ENCODE measurements around the gene RNF144A.

- TF ChIP-seq ZNF219 (CRISPR knock-in tag; IDR thresholded peaks at IDR 0.05; ENCODE audit: borderline replicate concordance) (no peak), CREM (CRISPR knock-in tag; IDR thresholded peaks at IDR 0.05) (no peak), ZBTB21 (CRISPR knock-in tag; IDR thresholded peaks at IDR 0.05; ENCODE audit: borderline replicate concordance) (no peak), CTCF (IDR thresholded peaks at IDR 0.05) (no peak), ATF3 (CRISPR knock-in tag; conservative IDR thresholded peaks at IDR 0.05) (no peak), ETV6 (CRISPR knock-in tag; IDR thresholded peaks at IDR 0.05) (no peak), IRF2 (CRISPR knock-in tag; IDR thresholded peaks at IDR 0.05; ENCODE audit: borderline replicate concordance, low read depth) (no peak), FOXP1 (CRISPR knock-in tag; IDR thresholded peaks at IDR 0.05; ENCODE audit: borderline replicate concordance) (no peak), NFE2L1 (CRISPR knock-in tag; IDR thresholded peaks at IDR 0.05) (no peak), ZNF423 (CRISPR knock-in tag; IDR thresholded peaks at IDR 0.05) (no peak), JAZF1 (CRISPR knock-in tag; IDR thresholded peaks at IDR 0.05) (no peak), NR2C2 (CRISPR knock-in tag; IDR thresholded peaks at IDR 0.05) (no peak), ZNF512 (CRISPR knock-in tag; IDR thresholded peaks at IDR 0.05; ENCODE audit: borderline replicate concordance) (no peak), FOXJ3 (CRISPR knock-in tag; IDR thresholded peaks at IDR 0.05; ENCODE audit: borderline replicate concordance) (no peak)
Observed at GRCh38 chr2:6954586-6954985, 37.4 kb downstream of the RNF144A start.
